CD4-positive, alpha-beta T cell treated with Interleukin-2 at 100 ng/mL for 4 hours (primary cell): ENCODE results near the gene CHST15.

Experiments used
- DNase-seq: peaks from one replicate; pipeline ENCODE4 v3.0.0-alpha.2; 2020; ENCODE audit warnings: low spot score

CHST15 gene

GRCh38 chr10:124092860-124093773 is at the start of gene CHST15:
Gene CHST15 (minus strand): TSS chr10:124093598. CDS start chr10:124046212, 47,386 bp downstream.
- DNase-seq: no peak

- no peak for DNase-seq
Observed at GRCh38 chr10:124142960-124143359, 49.6 kb upstream of the CHST15 start.

- DNase-seq: no peak
Observed at GRCh38 chr10:124142006-124142739, 48.8 kb upstream of the CHST15 start.

GRCh38 chr10:124138883-124139348 is 45.5 kb upstream of the CHST15 start:
- no peak for DNase-seq

- no peak for DNase-seq
Observed at GRCh38 chr10:124138195-124138882, 44.9 kb upstream of the CHST15 start.

- no peak for DNase-seq
Observed at GRCh38 chr10:124134251-124134893, 41.0 kb upstream of the CHST15 start.

- DNase-seq: no peak
Observed at GRCh38 chr10:124132876-124133275, 39.5 kb upstream of the CHST15 start.

GRCh38 chr10:124132306-124132705 is 38.9 kb upstream of the CHST15 start:
- DNase-seq: no peak

GRCh38 chr10:124131172-124131571 is 37.8 kb upstream of the CHST15 start:
- DNase-seq: no peak

GRCh38 chr10:124130198-124130900 is 37.0 kb upstream of the CHST15 start:
- DNase-seq: no peak

- no peak for DNase-seq
Observed at GRCh38 chr10:124129471-124129870, 36.1 kb upstream of the CHST15 start.

GRCh38 chr10:124128811-124129145 is 35.4 kb upstream of the CHST15 start:
- DNase-seq: no peak

- no peak for DNase-seq
Observed at GRCh38 chr10:124127965-124128810, 34.8 kb upstream of the CHST15 start.

GRCh38 chr10:124127563-124127962 is 34.2 kb upstream of the CHST15 start:
- no peak for DNase-seq

- no peak for DNase-seq
Observed at GRCh38 chr10:124126983-124127385, 33.6 kb upstream of the CHST15 start.

- no peak for DNase-seq
Observed at GRCh38 chr10:124126145-124126982, 33.0 kb upstream of the CHST15 start.

- DNase-seq: peak; percentile 1
Observed at GRCh38 chr10:124125305-124126116, 32.1 kb upstream of the CHST15 start.

- DNase-seq: no peak
Observed at GRCh38 chr10:124124769-124125161, 31.4 kb upstream of the CHST15 start.
